ENCODE measurements around the gene ITPKB.

Gene ITPKB

GRCh38 chr1:226660410-226661182 is 78.5 kb downstream of the ITPKB start:
- FAIRE-seq: no peak
- no peak for TF ChIP-seq CTCF (IDR thresholded peaks at IDR 0.05; ENCODE audit: insufficient read depth, missing control alignments)

GRCh38 chr1:226659641-226660040 is 79.4 kb downstream of the ITPKB start:
- TF ChIP-seq CTCF (IDR thresholded peaks at IDR 0.05; ENCODE audit: insufficient read depth, missing control alignments): no peak
- DNase-seq (ENCODE audit: insufficient read length, low spot score) (no peak), FAIRE-seq (no peak)

More at GRCh38 chr1:226660410-226661182, 78.5 kb downstream of the ITPKB start:
- no peak for DNase-seq (ENCODE audit: insufficient read length, low spot score)

- no peak for TF ChIP-seq CTCF (IDR thresholded peaks at IDR 0.05; ENCODE audit: insufficient read depth, missing control alignments)
- DNase-seq (ENCODE audit: insufficient read length, low spot score) (no peak), FAIRE-seq (no peak)
Observed at GRCh38 chr1:226659136-226659535, 79.9 kb downstream of the ITPKB start.

GRCh38 chr1:226658546-226659125 is 80.4 kb downstream of the ITPKB start:
- DNase-seq (ENCODE audit: insufficient read length, low spot score) (no peak), FAIRE-seq (no peak)
- no peak for TF ChIP-seq CTCF (IDR thresholded peaks at IDR 0.05; ENCODE audit: insufficient read depth, missing control alignments)

GRCh38 chr1:226657895-226658545 is 81.1 kb downstream of the ITPKB start:
- no peak for TF ChIP-seq CTCF (IDR thresholded peaks at IDR 0.05; ENCODE audit: insufficient read depth, missing control alignments)
- no peak for FAIRE-seq
- no peak for DNase-seq (ENCODE audit: insufficient read length, low spot score)

- DNase-seq (ENCODE audit: insufficient read length, low spot score) (no peak), FAIRE-seq (no peak)
- no peak for TF ChIP-seq CTCF (IDR thresholded peaks at IDR 0.05; ENCODE audit: insufficient read depth, missing control alignments)
Observed at GRCh38 chr1:226656601-226657277, 82.3 kb downstream of the ITPKB start.

All from D721Med (cell line).